SK-N-SH (cell line): Measurements from ENCODE around the gene ZSCAN2. TPM values are rescaled to one million over a fixed set of nuclear protein-coding genes. Genes with fewer than 3 reads are reported as not detected.

Source experiments
- CTCF ChIA-PET: fragments of 300-600, 350-600 bp; formaldehyde crosslinking; extraction: SDS; loops from one replicate; lab custom pipeline; 2021; lab: Yijun Ruan, JAX
- POLR2A ChIA-PET: fragments of 350-600 bp; sonication (Branson Sonifier 250); formaldehyde crosslinking; extraction: SDS; loops from one replicate; lab custom pipeline; 2020; ENCODE audit warnings: antibody characterized with exemption, inconsistent platforms; lab: Yijun Ruan, JAX
- DNase-seq: peaks from one replicate; pipeline ENCODE4 v3.0.0; 2012
- H2AFZ ChIP-seq: fragments of 200-600 bp; sonication (generic); 2 replicates; pipeline ENCODE4 v1.8.1; 2016; ENCODE audit warnings: antibody characterized with exemption, mild to moderate bottlenecking, low read depth
- H3F3A ChIP-seq: fragments of 200-600 bp; sonication (generic); replicated peaks from 2 replicates; pipeline ENCODE3; 2016; ENCODE audit warnings: antibody characterized with exemption, mild to moderate bottlenecking; ENCODE audit not compliant: insufficient read depth
- H3K27ac ChIP-seq, 2 experiments: fragments of 200-500 bp in 1 of 2; fragments of 200-600 bp in 1 of 2; sonication (Bioruptor generic) in 1 of 2; sonication (generic), shearing (Covaris generic) in 1 of 2; 2 replicates each; pipeline versions ENCODE4 v1.5.1 to v1.6.1; 2014 to 2016; ENCODE audit warnings: low read depth in 2 of 2, inconsistent platforms in 1 of 2, low read length in 1 of 2, mild to moderate bottlenecking in 1 of 2, mixed read lengths in 1 of 2
- H3K27me3 ChIP-seq: fragments of 200-600 bp; sonication (generic), shearing (Covaris generic); 2 replicates; pipeline ENCODE4 v1.6.1; 2016; ENCODE audit warnings: mixed run types; ENCODE audit not compliant: insufficient read depth
- H3K36me3 ChIP-seq, 2 experiments: fragments of 200-500 bp in 1 of 2; fragments of 200-600 bp in 1 of 2; sonication (Bioruptor generic) in 1 of 2; sonication (generic) in 1 of 2; replicated peaks in 1 of 2; 2 replicates each; pipeline versions ENCODE3 to v1.5.1; 2014 to 2016; ENCODE audit warnings: low read length in 1 of 2, mild to moderate bottlenecking in 1 of 2; ENCODE audit not compliant: insufficient read depth in 2 of 2, control insufficient read depth in 1 of 2
- H3K4me1 ChIP-seq, 2 experiments: fragments of 200-500 bp in 1 of 2; fragments of 200-600 bp in 1 of 2; sonication (Bioruptor generic) in 1 of 2; sonication (generic), shearing (Covaris generic) in 1 of 2; 2 replicates each; pipeline versions ENCODE4 v1.5.1 to v1.6.1; 2014 to 2016; ENCODE audit warnings: low read depth in 1 of 2, low read length in 1 of 2, mixed run types in 1 of 2; ENCODE audit not compliant: insufficient read depth in 2 of 2, control insufficient read depth in 1 of 2
- H3K4me2 ChIP-seq: fragments of 200-600 bp; sonication (generic), shearing (Covaris generic); 2 replicates; pipeline ENCODE4 v1.6.1; 2017; ENCODE audit warnings: mixed run types
- H3K4me3 ChIP-seq, 2 experiments: fragments of 200-500 bp in 1 of 2; fragments of 200-600 bp in 1 of 2; sonication (Bioruptor generic) in 1 of 2; sonication (generic), shearing (Covaris generic) in 1 of 2; 2 replicates each; pipeline versions ENCODE4 v1.5.1 to v1.8.1; 2014 to 2016; ENCODE audit warnings: low read depth in 2 of 2, inconsistent platforms in 1 of 2, low read length in 1 of 2, mild to moderate bottlenecking in 1 of 2, mixed read lengths in 1 of 2, moderate library complexity in 1 of 2
- H3K79me2 ChIP-seq: fragments of 200-600 bp; sonication (generic); 2 replicates; pipeline ENCODE4 v1.8.1; 2017; ENCODE audit warnings: mild to moderate bottlenecking; ENCODE audit not compliant: insufficient read depth
- H3K9ac ChIP-seq: fragments of 200-600 bp; sonication (generic); 2 replicates; pipeline ENCODE4 v1.6.1; 2017; ENCODE audit warnings: mixed run types
- H3K9me2 ChIP-seq: fragments of 200-600 bp; sonication (generic); 2 replicates; pipeline ENCODE4 v1.6.1; 2017; ENCODE audit warnings: mixed run types
- H3K9me3 ChIP-seq: fragments of 200-600 bp; sonication (generic); 2 replicates; pipeline ENCODE4 v1.6.1; 2017; ENCODE audit warnings: mixed run types, mild to moderate bottlenecking, moderate library complexity
- H4K20me1 ChIP-seq: fragments of 200-600 bp; sonication (generic); 2 replicates; pipeline ENCODE4 v1.6.1; 2017; ENCODE audit warnings: mild to moderate bottlenecking, mixed run types; ENCODE audit not compliant: insufficient read depth
- EP300 ChIP-seq, 2 experiments: IDR thresholded peaks; 2 replicates each; pipeline versions ENCODE4 v1.4.0 to v1.6.1; 2012; ENCODE audit warnings: borderline replicate concordance in 1 of 2, low read depth in 1 of 2, low read length in 1 of 2
- EZH2phosphoT487 ChIP-seq: fragments of 200-600 bp; sonication (generic); IDR thresholded peaks from 2 replicates; pipeline ENCODE4 v1.6.1; 2017; ENCODE audit warnings: low read depth, mixed run types, mild to moderate bottlenecking, antibody characterized with exemption, moderate library complexity, borderline replicate concordance
- FOSL2 ChIP-seq: IDR thresholded peaks from 2 replicates; pipeline ENCODE4 v1.4.0; 2012; ENCODE audit warnings: low read depth, mild to moderate bottlenecking, moderate library complexity, borderline replicate concordance
- FOXM1 ChIP-seq: IDR thresholded peaks from 2 replicates; pipeline ENCODE4 v1.4.0; 2012; ENCODE audit warnings: low read depth, mild to moderate bottlenecking
- IRF3 ChIP-seq: fragments of 150-350 bp; IDR thresholded peaks from 2 replicates; pipeline ENCODE4 v1.6.1; 2016; ENCODE audit warnings: mild to moderate bottlenecking, low read depth, low read length
- JUND ChIP-seq: IDR thresholded peaks from 2 replicates; pipeline ENCODE4 v1.4.0; 2012
- RCOR1 ChIP-seq: fragments of 150-350 bp; IDR thresholded peaks from 2 replicates; pipeline ENCODE4 v1.6.1; 2017; ENCODE audit warnings: antibody characterized with exemption, low read length
- REST ChIP-seq: IDR thresholded peaks from 2 replicates; pipeline ENCODE4 v1.6.1; 2012; ENCODE audit warnings: mild to moderate bottlenecking, low read depth, low read length, moderate library complexity
- RFX5 ChIP-seq: IDR thresholded peaks from 2 replicates; pipeline ENCODE4 v1.6.1; 2012; ENCODE audit warnings: mild to moderate bottlenecking, improper control_type of control experiment, low read length
- RXRA ChIP-seq: IDR thresholded peaks from 2 replicates; pipeline ENCODE4 v1.4.0; 2012; ENCODE audit warnings: low read depth, mild to moderate bottlenecking, borderline replicate concordance
- SIN3A ChIP-seq: IDR thresholded peaks from 2 replicates; pipeline ENCODE4 v1.6.1; 2012; ENCODE audit warnings: low read depth, mild to moderate bottlenecking, low read length, moderate library complexity, borderline replicate concordance
- TCF12 ChIP-seq: IDR thresholded peaks from 2 replicates; pipeline ENCODE4 v1.4.0; 2012
- WGBS: methylation state at CpG from one replicate; pipeline ENCODE4 v1.1.6; 2017; ENCODE audit warnings: low lambda C conversion rate; 5-methylcytosine and 5-hydroxymethylcytosine counted together
- polyA plus RNA-seq, 3 experiments: library from polyadenylated mRNA; depleted of rRNA; stranded (reverse); fragments of >200 nt; gene quantifications; 2 replicates each; pipeline ENCODE4 v1.2.3, GENCODE V29; 2012
- TF ChIP-seq, protein P1 (sequence below): fragments of 150-350 bp; IDR thresholded peaks from 2 replicates; pipeline ENCODE4 v1.6.1; 2017; ENCODE audit warnings: antibody characterized with exemption, low read length, low read depth, borderline replicate concordance

The ZSCAN2 gene
- polyA plus RNA-seq, 1 of the 3 experiments (the other 2 are of a cell fraction), result 22.0 TPM

- Histone ChIP-seq H3K36me3 (peaks cover 24 to 43% of the 10 kb centered on the region in 2 experiments), H3K27me3 (no peaks in the 10 kb centered on the region), H3K4me2 (no peak overlapping the region), H3K9ac (no peak overlapping the region), H3K9me3 (0 out of 2 replicates have a peak, but pooled peaks cover 7% of the 10 kb centered on the region), H3K27ac (no peak overlapping the region), H3F3A (peaks cover 2% of the 10 kb centered on the region), H3K4me1 (no peaks in the 10 kb centered on the region), H4K20me1 (no peaks in the 10 kb centered on the region), H3K4me3 (no peak overlapping the region), H3K9me2 (no peaks in the 10 kb centered on the region), H3K79me2 (no peaks in the 10 kb centered on the region; the same call in 1 of the 2 replicates), H2AFZ (no peak overlapping the region)
- CTCF ChIA-PET, result interaction anchor here (0.9 to 1.8 kb wide), 3 partner anchors 23 to 304 kb away, joined by 3 to 5 read pairs (median 4); no protein-coding TSS in a partner anchor
- TF ChIP-seq, protein P1, sequence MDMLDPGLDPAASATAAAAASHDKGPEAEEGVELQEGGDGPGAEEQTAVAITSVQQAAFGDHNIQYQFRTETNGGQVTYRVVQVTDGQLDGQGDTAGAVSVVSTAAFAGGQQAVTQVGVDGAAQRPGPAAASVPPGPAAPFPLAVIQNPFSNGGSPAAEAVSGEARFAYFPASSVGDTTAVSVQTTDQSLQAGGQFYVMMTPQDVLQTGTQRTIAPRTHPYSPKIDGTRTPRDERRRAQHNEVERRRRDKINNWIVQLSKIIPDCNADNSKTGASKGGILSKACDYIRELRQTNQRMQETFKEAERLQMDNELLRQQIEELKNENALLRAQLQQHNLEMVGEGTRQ, result no peak
- no peak for TF ChIP-seq EZH2phosphoT487
- no peak for TF ChIP-seq FOSL2
- no peak for TF ChIP-seq FOXM1
- no peak for TF ChIP-seq JUND
- no peak for TF ChIP-seq TCF12
- no peak for TF ChIP-seq RFX5
- TF ChIP-seq REST, result no peak
- no peak for TF ChIP-seq EP300 (IDR thresholded peaks at IDR 0.05; ENCODE audit: borderline replicate concordance in 1 of 2, low read depth in 1 of 2, low read length in 1 of 2)
- TF ChIP-seq RCOR1, result no peak
- TF ChIP-seq RXRA, result no peak
- TF ChIP-seq SIN3A, result no peak
- no peak for TF ChIP-seq IRF3
- POLR2A ChIA-PET, result no interaction called here
- no peak for DNase-seq
- 93% methylated on average over 6 of the region's 7 CpGs for WGBS
Observed at GRCh38 chr15:84624359-84624758, 23.6 kb downstream of the ZSCAN2 start.
